GOT3 (cell line): Measurements from ENCODE around the gene S100A9.
"Not testable (repeated sequence)": the region's sequence is repeated elsewhere in the genome, so short reads cannot be mapped to it uniquely, and the experiment has no call there.

Experiments
- DNase-seq: peaks from one replicate; lab custom pipeline; 2025; ENCODE audit warnings: mixed read lengths; lab: John Stamatoyannopoulos, UW

Gene S100A9

GRCh38 chr1:153389973-153390879 lies 32.6 kb downstream of the S100A9 start:
- no peak for DNase-seq

DNA sequence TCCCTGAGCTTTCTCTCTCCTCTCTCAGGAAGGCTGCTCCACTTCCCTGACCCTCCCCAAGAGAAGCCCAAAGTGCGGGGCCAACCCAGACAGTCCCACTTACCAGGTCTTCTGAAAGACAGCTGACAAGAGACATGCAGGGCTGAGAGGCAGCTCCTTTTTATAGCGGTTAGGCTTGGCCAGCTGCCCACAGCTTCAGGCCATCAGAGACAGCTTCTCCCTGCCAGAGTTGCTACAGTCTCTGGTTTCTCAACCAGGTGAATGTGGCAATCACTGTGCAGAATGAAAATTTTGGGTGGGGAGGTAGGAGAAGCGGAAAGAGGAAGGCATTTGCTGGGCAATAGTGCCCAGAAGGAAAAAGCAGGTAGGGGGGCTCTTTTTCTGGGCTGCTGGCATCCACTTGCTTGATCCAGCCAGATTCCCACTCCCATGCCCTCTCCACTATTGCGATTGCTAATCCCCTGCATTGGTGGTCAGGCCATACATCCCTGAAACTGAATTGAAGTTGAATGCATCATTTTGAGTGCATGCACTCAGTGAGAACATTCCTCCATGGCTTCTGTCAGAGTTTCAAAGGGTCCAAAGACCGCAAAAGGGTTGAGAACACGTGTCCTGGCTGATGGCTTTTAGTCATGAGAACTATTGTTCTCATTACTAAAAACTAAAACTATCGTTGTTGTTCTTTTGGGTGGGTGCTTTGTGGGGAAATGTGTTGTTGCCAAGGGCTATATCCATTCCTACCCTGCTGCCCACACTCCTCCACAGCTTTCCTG lies 33.5 kb downstream of the S100A9 start, which contains the start of gene S100A8:
TSS of gene S100A8 (minus strand) at position 136 of the 773 bp plus-strand sequence. CDS start 538 bp downstream, outside the sequence.
- DNase-seq, result no peak

DNA sequence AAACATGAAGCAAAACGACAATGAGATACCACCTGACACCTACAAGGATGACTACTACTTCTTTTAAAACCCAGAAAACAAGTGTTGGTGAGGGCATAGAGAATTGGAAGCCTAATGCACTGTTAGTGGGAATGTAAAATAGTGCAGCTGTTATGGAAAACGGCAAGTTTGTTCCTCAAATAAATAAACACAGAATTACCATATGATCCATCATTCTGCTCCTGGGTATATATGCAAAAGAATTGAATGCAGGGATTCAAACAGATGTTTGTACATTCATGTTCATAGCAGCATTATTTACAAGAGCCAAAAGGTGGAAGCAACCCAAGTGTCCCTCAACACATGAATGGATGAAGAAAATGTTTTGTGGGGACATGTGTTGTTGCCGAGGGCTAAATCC lies 34.6 kb downstream of the S100A9 start:
- no peak for DNase-seq

- no peak for DNase-seq
Observed at GRCh38 chr1:153392822-153393221, 35.2 kb downstream of the S100A9 start.

DNA sequence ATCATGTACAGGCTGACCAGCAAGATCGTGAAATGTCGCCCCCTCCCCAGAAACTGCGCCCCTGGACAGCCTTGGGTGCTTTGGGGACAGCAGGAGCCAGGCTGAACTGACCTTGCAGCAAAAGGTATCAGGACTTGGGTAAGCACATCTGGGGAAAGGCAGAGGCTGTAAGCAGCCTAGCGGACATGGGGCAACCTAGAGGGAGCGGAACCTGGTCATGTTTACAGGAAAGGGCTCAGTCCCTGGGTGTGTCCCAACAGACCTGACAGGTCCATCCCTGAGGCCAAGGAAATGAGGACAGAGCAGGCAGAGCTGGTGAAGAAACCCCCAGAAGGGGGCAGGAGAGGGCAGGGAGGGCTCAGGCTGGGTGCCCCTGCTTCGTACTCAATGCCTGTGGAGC lies 36.3 kb downstream of the S100A9 start:
- no peak for DNase-seq

DNA sequence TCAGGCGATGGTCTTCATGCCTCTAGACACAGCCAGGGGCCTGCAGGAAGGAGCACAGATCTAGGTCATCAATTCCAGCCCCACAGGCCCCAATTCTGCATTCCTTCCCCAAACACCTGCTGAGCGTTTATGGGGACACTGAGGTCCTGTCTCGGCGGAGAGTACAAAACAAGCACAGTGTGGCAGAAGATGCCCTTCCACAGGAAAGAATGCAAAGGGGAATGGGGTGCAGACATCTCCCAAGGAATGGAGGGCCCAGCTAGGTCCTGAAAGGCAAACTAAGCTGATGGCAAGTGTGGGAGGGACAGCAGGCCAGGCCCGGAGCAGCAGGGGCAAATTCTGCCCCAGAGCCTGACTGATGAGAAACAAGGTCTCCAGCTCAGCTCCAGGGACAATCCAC lies 36.7 kb downstream of the S100A9 start:
- DNase-seq, result no peak

DNA sequence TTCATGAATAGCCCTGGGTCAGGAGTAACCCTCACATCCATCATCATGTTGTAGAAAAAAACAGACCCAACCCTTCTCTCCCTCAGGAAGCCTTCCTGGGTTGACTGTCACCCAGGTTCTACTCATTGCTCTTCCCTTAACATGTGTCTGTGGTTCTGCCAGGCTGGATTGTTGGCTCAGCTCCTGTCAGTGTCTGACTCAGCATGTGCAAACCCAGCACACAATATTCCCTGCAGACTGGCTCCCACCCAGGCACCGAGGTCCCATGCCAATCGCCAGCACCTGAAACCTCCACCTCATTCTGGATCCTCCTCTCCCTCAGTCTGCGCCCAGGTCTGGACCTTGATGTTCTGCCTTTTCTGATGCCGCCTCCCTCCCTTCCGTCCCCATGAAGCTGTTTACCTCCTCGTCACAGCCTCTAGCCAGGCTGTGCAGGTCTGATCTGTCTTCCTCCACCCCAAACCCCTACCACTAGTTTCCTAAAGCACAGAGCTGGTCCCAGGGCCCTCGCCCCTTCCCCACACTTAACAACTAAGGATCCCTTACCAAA lies 37.6 kb downstream of the S100A9 start:
- no peak for DNase-seq

DNA sequence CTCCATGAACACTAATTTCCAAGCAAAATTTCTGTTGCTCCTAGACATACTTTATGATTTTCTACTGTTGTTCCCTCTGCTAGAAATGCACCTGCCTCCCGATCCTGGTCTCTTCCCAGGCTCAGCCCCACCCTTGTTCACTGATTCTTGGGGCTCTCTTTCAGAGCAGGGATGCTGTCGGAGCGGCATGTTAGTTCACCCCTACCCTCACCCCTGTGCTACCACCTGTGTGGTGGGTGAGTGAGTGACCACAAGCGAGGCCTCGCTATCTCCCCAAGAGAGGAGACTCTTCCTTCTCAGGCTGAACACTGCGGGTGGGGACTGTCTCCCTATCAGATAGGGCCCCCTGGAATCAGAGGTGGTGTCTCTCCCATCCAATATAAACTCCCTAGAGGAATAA lies 38.1 kb downstream of the S100A9 start:
- DNase-seq, result no peak

- DNase-seq, result no peak
Observed at GRCh38 chr1:153396461-153396860, 38.8 kb downstream of the S100A9 start.

DNA sequence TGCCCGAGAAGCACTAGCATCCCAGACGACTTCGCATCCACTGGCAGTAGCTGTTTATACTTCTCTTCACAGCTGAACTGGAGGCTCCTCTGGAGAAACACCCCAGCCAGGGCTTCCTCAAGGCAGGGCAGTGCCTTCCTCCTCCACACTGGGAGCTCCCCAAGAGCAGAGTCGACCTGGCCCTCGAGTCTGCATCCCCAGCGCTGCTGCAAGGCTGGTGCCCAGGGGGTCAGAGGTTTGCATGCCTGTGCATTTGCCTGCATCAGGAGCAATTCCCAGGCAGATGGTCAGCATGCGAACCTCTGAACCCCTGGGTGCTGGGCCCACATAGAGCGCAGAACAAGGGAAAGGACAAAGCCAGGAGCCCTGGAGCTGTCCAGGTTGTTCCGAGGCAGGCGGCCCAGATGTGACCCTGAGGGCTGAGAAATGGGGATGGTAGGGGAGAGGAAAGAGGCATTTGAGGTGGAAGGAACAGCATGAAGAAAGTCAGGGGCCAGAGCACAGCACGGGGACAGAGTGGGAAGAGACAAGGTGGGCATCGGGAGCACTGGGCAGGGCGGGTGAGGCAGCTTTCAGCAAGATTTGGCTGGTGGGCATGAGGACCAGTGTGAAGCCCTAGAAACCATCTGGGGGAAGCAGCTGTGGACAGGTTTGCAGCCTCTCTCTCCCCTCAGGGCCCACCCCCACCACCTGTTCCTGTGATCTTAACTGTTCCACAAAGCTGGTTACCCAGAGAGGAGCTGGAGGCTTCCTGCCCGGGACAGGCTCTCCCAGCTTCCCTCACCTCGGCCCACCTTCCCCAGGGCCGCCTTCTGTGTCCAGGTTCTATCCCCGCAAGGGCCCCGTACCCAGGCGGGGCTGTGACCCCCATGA lies 39.6 kb downstream of the S100A9 start:
- no peak for DNase-seq

DNA sequence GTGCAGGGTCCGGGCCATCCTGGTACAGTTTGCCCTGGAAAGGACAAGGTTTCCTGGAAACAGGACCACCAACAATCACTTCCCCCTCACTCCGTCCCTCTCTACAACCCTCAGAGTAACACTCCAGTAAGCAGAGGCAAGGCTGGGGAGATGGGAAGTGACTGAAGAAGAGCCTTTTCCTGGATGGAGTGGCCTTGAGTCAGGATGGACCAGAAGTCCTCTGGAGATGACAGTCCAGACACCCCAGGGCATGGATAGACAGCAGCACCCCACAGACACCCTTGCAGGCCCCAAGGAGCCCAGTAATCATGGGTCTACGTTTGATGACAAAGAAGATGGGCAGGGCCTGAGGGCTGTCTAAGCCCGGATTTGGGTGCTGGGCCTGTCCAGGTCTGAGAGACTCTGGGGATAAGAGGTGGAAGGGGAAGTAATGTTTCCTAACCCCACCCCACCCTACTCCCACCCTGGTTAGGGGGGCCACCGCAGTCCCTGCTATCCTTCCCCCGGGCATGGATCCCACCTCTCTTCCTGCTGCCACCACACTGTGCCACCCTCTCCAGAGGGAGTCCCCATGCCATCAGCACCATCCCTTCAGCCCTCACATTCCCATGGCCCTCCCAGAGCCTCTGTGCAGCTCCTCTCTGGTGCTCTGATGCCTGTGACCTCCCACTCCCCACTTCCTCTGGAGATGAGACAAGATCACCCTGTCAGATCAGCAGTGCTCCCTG lies 40.4 kb downstream of the S100A9 start:
- no peak for DNase-seq

DNA sequence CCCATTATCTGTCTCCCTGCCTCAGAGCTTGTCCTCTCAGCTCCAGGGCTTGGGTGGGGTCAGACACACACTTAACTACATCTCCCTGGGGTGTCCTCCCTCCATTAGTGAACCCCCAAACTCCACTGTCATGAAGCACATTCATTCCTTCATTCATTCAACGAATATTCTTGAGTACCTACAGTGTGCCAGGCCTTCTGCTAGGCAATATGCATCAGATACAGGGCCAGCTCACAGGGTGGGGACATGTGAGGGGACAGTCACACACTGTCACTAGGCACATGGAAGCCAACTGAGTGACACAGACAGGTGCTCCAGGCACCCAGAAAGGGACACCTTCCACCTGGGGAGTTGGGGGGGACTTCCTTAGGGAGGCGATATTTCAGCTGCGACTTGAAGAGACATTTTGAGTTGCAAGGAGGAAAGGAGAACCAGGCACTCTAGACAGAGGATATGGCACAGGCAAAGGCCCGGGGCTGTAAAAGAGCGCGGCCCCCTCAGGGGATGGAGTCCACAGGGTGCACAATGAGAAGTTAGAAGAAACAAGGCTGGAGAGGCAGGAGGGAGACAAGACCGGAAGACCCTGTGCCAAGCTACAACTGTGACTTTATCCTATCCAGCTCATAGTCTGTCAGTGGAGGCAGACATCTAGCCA lies 41.9 kb downstream of the S100A9 start:
- DNase-seq, result no peak

GRCh38 chr1:153400244-153400643 lies 42.6 kb downstream of the S100A9 start:
- no peak for DNase-seq

DNA sequence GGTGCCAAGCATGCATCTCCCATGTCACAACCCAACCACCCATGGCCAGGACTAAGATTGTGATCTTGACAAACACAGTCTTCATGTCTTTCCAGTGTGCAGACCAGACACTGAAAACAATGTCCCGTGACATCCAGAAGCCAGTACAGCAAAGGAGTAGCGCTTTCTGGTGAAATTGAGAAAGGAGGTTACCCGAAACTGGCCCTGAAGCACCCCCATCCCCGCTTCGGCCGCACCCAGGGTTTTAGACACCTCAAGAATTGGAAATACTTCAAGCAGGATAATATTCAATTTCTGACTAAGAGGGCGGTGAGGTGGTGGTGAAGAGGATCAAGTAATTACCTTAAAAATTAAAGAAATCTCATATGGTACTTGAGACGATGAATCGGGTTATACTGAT lies 43.8 kb downstream of the S100A9 start:
- no peak for DNase-seq

GRCh38 chr1:153402226-153402625 lies 44.6 kb downstream of the S100A9 start:
- no peak for DNase-seq

DNA sequence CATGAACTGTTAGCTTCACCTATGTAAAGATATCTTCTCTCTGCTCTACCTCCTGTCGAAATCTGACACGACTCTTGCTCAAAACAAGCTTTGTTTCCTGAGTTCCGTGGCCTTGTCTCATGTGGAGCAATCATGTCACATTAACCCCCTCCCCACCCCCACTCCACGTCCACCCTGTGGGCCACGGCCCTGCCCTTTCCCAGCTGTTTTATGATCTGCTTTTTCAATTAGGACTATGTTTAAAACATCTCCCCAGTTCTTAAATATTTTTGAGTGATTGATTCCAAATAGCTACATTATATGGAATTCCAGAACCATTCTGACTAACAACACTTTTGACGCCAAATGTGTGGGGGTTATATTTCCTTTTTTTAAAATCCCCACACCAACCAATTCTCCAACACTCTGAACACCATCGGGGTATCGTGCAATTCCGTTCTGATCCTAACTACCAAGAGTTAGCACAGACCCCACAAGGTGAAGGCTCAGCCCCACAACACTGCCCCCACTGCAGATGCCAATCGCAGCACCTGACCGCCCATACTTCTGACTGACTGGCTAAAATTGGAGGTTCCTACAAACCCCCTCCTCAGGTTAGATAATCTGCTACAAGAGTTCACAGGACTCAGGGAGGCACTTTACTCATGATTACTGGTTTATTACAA lies 45.9 kb downstream of the S100A9 start:
- DNase-seq, result no peak

- no peak for DNase-seq
Observed at GRCh38 chr1:153404086-153404635, 46.5 kb downstream of the S100A9 start.

DNA sequence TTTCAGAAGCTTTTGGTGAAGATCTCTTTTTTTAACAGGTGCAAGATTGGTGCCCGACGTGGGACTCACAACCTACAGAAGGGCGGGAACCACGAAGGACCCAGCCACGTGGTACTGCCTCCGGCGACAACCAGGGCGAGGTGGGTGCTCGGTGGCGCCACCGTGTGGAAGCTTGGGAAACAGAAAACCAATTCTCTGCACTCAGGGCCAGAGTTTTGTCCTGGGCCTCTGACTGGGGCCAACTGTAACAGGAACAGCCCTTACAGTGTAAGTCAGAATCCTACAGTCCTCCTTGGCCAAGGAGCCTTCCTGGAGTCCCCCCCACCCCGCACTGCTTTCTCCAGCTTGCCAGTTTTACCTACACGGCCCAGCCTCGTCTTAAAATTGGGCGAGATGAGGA lies 47.1 kb downstream of the S100A9 start:
- DNase-seq, result no peak

GRCh38 chr1:153405825-153406599 lies 48.4 kb downstream of the S100A9 start:
- DNase-seq, result not testable (repeated sequence)
